Left lung (tissue), 10 donors: ENCODE data around the gene NUDT3. TPM values are rescaled to one million over a fixed set of nuclear protein-coding genes. Genes with fewer than 3 reads are reported as not detected.

Experiments used
- ATAC-seq: fragments of 200-7000 bp; cut with Tn5 transposase; one replicate; pipeline ENCODE4 v1.9.1; 2020; ENCODE audit warnings: moderate library complexity
- DNase-seq, 4 donors: peaks; one replicate each; pipeline ENCODE4 v3.0.0-alpha.2; 2013 to 2020
- H3K27ac ChIP-seq, 2 donors: fragments of 200-600 bp; sonication (generic) in 1 of 2; one replicate each; pipeline versions ENCODE4 v1.5.0 to v1.8.0; 2020 to 2021
- H3K27me3 ChIP-seq, 2 donors: fragments of 200-600 bp; sonication (generic) in 1 of 2; one replicate each; pipeline versions ENCODE4 v1.5.0 to v1.8.0; 2020 to 2021
- H3K36me3 ChIP-seq, 2 donors: fragments of 200-600 bp; sonication (generic) in 1 of 2; one replicate each; pipeline versions ENCODE4 v1.5.0 to v1.8.0; 2020 to 2021
- H3K4me1 ChIP-seq, 2 donors: fragments of 200-600 bp; one replicate each; pipeline ENCODE4 v1.8.0; 2021
- H3K4me3 ChIP-seq, 2 donors: fragments of 200-600 bp; sonication (generic) in 1 of 2; one replicate each; pipeline versions ENCODE4 v1.5.0 to v1.8.0; 2020 to 2021; ENCODE audit warnings: mild to moderate bottlenecking in 1 of 2
- H3K9me3 ChIP-seq, 2 donors: fragments of 200-600 bp; sonication (generic) in 1 of 2; one replicate each; pipeline versions ENCODE4 v1.5.0 to v1.8.0; 2020 to 2021
- intact Hi-C, 2 donors: fragments of 100-400 bp; cut with DNase I; formaldehyde crosslinking; loops; one replicate each; pipeline versions ENCODE4 v1.11.2 to v1.14.2; 2022
- polyA plus RNA-seq, 6 donors: library from polyadenylated mRNA; unstranded; fragments of 120-200 nt; gene quantifications; one replicate each; pipeline ENCODE4 v1.2.1, GENCODE V29; 2013; ENCODE audit not compliant: insufficient read length in 6 of 6
- total RNA-seq, 2 donors: library from RNA; stranded (reverse); fragmentation: NEBNext Ultra II Directional; extraction: Animal tissue kit (Norgen Biotek cat#: 25700); gene quantifications; one replicate each; pipeline ENCODE4 v1.2.1, GENCODE V29; 2021
- TF ChIP-seq, protein P1 (sequence below), 2 donors: fragments of 200-600 bp; sonication (generic) in 1 of 2; IDR thresholded peaks; one replicate each; pipeline versions ENCODE4 v1.5.0 to v1.8.0; 2021; ENCODE audit warnings: antibody characterized with exemption in 2 of 2
- donor health status: DM: no; HTN: yes; CAD: no.
- donor health status: DM: no; HTN: no; CAD: no.

NUDT3 gene
- total and polyA plus RNA-seq, 8 donors: 10.5 to 27.9 (median 14.9) TPM

DNA sequence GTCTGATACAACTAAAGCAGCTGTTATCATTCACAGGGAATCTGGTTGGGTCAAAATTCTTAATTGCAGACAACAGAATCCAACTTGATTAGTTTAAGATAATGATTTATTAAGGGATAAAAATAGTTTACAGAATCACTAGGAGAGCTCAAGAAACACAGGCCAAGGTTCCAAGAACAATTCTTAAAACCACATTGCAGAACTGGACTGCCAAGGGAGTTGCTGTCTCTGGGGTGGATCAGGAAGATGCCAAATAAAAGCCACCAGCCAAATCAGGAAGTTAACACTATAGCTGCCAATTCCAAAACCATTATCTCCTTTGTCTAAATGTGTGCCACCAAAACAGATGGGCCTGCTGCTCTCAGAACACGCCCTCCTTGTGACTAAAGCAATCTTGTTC lies 53.7 kb downstream of the NUDT3 start:
- Histone ChIP-seq H3K9me3 (no peaks in the 10 kb centered on the region), H3K27me3 (no peaks in the 10 kb centered on the region), H3K4me1 (peaks cover 31 to 71% of the 10 kb centered on the region in 2 donors), H3K4me3 (no peak overlapping the region), H3K27ac (no peak overlapping the region), H3K36me3 (peaks cover 0 to 3% of the 10 kb centered on the region in 2 donors)
- ATAC-seq: no peak
- TF ChIP-seq, protein P1, sequence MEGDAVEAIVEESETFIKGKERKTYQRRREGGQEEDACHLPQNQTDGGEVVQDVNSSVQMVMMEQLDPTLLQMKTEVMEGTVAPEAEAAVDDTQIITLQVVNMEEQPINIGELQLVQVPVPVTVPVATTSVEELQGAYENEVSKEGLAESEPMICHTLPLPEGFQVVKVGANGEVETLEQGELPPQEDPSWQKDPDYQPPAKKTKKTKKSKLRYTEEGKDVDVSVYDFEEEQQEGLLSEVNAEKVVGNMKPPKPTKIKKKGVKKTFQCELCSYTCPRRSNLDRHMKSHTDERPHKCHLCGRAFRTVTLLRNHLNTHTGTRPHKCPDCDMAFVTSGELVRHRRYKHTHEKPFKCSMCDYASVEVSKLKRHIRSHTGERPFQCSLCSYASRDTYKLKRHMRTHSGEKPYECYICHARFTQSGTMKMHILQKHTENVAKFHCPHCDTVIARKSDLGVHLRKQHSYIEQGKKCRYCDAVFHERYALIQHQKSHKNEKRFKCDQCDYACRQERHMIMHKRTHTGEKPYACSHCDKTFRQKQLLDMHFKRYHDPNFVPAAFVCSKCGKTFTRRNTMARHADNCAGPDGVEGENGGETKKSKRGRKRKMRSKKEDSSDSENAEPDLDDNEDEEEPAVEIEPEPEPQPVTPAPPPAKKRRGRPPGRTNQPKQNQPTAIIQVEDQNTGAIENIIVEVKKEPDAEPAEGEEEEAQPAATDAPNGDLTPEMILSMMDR (IDR thresholded peaks at IDR 0.05): no peak
- intact Hi-C loops: no loop called here
- no peak for DNase-seq

DNA sequence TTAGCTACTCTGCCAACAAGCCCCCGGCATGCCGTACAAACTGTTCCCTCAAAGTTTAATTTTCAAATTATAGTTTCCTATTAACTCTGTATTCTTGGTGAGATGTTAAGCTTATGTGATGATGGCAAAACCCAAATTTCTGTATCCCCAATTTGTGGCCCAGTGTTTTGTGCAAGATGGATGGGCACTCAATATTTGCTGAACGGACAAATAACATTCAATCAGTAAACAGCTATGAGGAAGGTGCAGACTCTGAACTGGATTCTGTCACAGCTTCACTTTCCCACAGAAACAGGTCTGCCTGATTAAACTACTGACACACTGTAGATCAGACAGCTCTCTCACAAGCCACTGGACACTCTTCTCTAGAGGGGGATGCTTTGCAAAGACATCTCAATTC lies 54.1 kb downstream of the NUDT3 start:
- Histone ChIP-seq H3K36me3 (peaks cover 0 to 3% of the 10 kb centered on the region in 2 donors), H3K9me3 (no peaks in the 10 kb centered on the region), H3K27me3 (no peaks in the 10 kb centered on the region), H3K4me3 (no peak overlapping the region), H3K4me1 (peaks cover 31 to 71% of the 10 kb centered on the region in 2 donors), H3K27ac (no peak overlapping the region)
- intact Hi-C loops: no loop called here
- no peak for DNase-seq
- TF ChIP-seq, protein P1 (IDR thresholded peaks at IDR 0.05): no peak
- ATAC-seq: no peak

DNA sequence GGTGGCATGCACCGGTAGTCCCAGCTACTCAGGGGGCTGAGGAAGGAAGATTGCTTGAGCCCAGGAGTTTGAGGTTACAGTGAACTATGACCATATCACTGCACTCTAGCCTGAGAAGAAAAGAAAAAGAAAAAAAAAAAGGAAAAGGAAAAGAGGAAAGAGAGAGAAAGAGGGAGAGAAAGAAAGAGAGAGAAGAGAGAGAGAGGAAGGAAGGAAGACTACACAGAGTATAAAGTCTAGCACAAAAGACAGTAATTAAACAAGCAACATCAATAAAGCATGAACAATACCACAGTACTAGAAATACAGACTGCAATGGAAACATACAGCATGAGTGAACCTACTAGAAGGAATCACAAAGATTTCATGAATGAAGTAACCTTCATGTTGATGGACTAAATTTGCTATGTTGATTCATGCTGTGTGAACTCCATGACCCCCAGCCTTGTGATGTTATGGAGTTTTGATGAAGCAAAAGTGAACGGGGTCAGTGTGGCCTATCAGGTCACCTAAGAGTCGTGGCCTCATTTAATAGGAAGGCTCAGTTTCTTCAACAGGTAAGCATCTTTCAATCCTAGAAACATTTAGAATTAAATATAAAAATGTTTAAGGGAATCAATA lies 57.6 kb downstream of the NUDT3 start:
- no peak overlapping the region for H3K27ac ChIP-seq
- DNase-seq (no peak), ATAC-seq (no peak)
- TF ChIP-seq, protein P1 (IDR thresholded peaks at IDR 0.05): no peak
- H3K36me3 ChIP-seq: peaks cover 0 to 3% of the 10 kb centered on the region in 2 donors
- H3K9me3 ChIP-seq: no peaks in the 10 kb centered on the region
- H3K4me3 ChIP-seq: no peak overlapping the region
- intact Hi-C loops: no loop called here
- no peaks in the 10 kb centered on the region for H3K27me3 ChIP-seq
- H3K4me1 ChIP-seq: peaks cover 24 to 62% of the 10 kb centered on the region in 2 donors

DNA sequence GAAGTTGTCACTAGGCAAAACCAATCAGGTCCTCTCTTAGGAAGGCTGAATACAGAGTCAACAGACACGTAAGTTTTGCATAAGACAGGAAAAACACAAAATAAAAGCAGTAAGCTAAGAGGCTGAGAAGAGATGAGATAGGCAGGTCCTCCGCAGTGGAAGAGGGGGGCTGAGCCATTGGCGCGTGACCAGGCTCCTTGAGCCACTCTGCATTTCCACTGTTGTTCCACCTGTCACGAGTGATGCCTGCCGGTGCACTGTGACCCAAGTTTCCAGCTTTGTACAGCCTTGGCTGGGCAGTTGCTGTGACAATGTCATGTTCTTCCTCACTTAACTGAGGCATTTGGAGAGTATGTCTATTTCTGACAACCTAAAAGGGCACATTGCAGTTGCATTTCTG lies 58.6 kb downstream of the NUDT3 start:
- Histone ChIP-seq H3K9me3 (no peaks in the 10 kb centered on the region), H3K4me3 (no peak overlapping the region), H3K36me3 (no peaks in the 10 kb centered on the region), H3K4me1 (peaks cover 18 to 53% of the 10 kb centered on the region in 2 donors), H3K27ac (no peak overlapping the region), H3K27me3 (no peaks in the 10 kb centered on the region)
- intact Hi-C loops: no loop called here
- ATAC-seq (no peak), DNase-seq (no peak)
- TF ChIP-seq, protein P1 (IDR thresholded peaks at IDR 0.05): no peak

DNA sequence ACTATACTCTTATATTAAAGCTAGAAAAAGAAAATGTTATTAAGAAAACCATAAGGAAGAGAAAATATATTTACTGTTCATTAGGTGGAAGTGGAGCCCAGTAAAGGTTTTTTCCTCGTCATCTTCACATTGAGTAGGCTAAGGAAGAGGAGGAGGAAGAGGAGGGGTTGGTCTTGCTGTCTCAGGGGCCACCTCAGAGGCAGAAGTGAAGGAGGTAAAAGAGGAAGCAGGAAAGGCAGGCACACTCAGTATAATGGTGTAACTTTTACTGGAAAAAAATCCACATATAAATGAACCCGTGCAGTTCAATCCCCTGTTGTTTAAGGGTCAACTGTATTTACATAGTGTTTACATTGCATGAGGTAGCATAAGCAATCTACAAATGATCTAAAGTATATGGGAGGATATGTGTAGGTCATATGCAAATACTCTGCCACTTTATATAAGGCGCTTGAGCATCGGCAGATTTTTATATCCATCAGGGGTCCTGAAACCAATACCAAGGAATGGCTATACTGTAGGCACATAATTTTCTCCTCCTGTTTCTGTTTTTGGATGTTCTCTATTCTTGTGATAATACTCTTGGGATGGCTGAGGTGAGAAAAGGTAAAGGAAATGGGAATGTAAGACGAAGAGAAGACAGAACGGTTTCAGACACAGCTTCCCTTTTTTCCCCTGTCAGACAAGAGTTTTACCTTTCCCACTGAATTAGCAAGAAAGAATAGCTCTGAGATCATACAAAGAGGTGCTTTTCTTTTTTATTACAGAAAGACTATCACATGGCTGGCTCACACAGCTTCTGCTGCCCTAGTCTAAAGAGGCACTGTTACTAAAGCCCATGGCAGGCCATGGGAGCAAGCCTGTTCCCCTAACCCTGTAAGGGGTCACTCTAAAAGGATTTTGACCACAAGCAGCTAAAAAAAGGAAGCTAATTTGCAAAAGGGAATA lies 59.9 kb downstream of the NUDT3 start:
- Histone ChIP-seq H3K27ac (peak overlapping the region in 1 of 2 donors; percentile 66), H3K27me3 (no peaks in the 10 kb centered on the region), H3K4me1 (peaks cover 8 to 41% of the 10 kb centered on the region in 2 donors), H3K4me3 (no peak overlapping the region), H3K9me3 (no peaks in the 10 kb centered on the region), H3K36me3 (peaks cover 0 to 4% of the 10 kb centered on the region in 2 donors)
- intact Hi-C loops: no loop called here
- no peak for DNase-seq
- TF ChIP-seq, protein P1 (IDR thresholded peaks at IDR 0.05): no peak
- peak; percentile 60 for ATAC-seq
